A673 (cell line): ENCODE data around the gene PEX5L.

Source experiments
- EZH2 ChIP-seq: fragments of 200-600 bp; sonication (generic); IDR thresholded peaks from 2 replicates; pipeline ENCODE4 v1.6.1; 2017; ENCODE audit warnings: borderline replicate concordance, low read depth, mild to moderate bottlenecking, mixed read lengths, antibody characterized with exemption, low read length; ENCODE audit not compliant: poor library complexity, severe bottlenecking
- TF ChIP-seq, protein P1 (sequence below): fragments of 300-800, 200-600 bp; sonication (generic); conservative IDR thresholded peaks from 2 replicates; pipeline ENCODE4 v1.5.1; 2017; ENCODE audit warnings: low read depth, mild to moderate bottlenecking, antibody characterized with exemption, low read length, moderate library complexity, mixed read lengths

- TF ChIP-seq, protein P1, sequence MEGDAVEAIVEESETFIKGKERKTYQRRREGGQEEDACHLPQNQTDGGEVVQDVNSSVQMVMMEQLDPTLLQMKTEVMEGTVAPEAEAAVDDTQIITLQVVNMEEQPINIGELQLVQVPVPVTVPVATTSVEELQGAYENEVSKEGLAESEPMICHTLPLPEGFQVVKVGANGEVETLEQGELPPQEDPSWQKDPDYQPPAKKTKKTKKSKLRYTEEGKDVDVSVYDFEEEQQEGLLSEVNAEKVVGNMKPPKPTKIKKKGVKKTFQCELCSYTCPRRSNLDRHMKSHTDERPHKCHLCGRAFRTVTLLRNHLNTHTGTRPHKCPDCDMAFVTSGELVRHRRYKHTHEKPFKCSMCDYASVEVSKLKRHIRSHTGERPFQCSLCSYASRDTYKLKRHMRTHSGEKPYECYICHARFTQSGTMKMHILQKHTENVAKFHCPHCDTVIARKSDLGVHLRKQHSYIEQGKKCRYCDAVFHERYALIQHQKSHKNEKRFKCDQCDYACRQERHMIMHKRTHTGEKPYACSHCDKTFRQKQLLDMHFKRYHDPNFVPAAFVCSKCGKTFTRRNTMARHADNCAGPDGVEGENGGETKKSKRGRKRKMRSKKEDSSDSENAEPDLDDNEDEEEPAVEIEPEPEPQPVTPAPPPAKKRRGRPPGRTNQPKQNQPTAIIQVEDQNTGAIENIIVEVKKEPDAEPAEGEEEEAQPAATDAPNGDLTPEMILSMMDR: no peak
- TF ChIP-seq EZH2: no peak
Observed at GRCh38 chr3:180062771-180063170, 26.0 kb upstream of the PEX5L start.
